GM10248 (cell line): ENCODE measurements around the gene RNF223.

Experiments
- CTCF ChIA-PET: fragments of 300-600 bp; sonication (Branson Sonifier 250); formaldehyde crosslinking; extraction: SDS; loops from one replicate; lab custom pipeline; 2021; ENCODE audit warnings: antibody characterized with exemption; lab: Yijun Ruan, JAX
- POLR2A ChIA-PET: fragments of 350-650 bp; sonication (Branson Sonifier 250); formaldehyde crosslinking; extraction: SDS; loops from one replicate; lab custom pipeline; 2020; ENCODE audit warnings: antibody characterized with exemption; lab: Yijun Ruan, JAX
- DNase-seq: peaks from one replicate; pipeline ENCODE4 v3.0.0; 2012; ENCODE audit errors: extremely low spot score
- CTCF ChIP-seq: IDR thresholded peaks from 2 replicates; pipeline ENCODE4 v1.5.1; 2012; ENCODE audit warnings: mild to moderate bottlenecking, low read depth; ENCODE audit errors: extremely low read depth, missing control alignments, control extremely low read depth

Gene RNF223

GRCh38 chr1:1073743-1074587, at the start of gene RNF223:
TSS of gene RNF223 (minus strand) at chr1:1074306. CDS start at chr1:1072566, 1,740 bp downstream.
- CTCF ChIA-PET: interaction anchor here (1.3 to 2.0 kb wide), 4 partner anchors 10 to 217 kb away, joined by 3 to 5 read pairs (median 4); no protein-coding TSS in a partner anchor
- DNase-seq: no peak
- no peak for TF ChIP-seq CTCF
- POLR2A ChIA-PET: no interaction called here

GRCh38 chr1:1122981-1123480, 48.9 kb upstream of the RNF223 start:
- ChIA-PET CTCF (interaction anchor here (0.6 to 5.3 kb wide), 51 partner anchors 8 to 249 kb away, joined by 3 to 87 read pairs (median 4); partner anchors contain the start of genes B3GALT6, C1QTNF12, ISG15 and PERM1), POLR2A (no interaction called here)
- no peak for TF ChIP-seq CTCF
- no peak for DNase-seq

GRCh38 chr1:1122078-1122811, 48.1 kb upstream of the RNF223 start:
- ChIA-PET POLR2A (no interaction called here), CTCF (interaction anchor here (0.6 to 5.3 kb wide), 59 partner anchors 8 to 250 kb away, joined by 3 to 87 read pairs (median 4); partner anchors contain the start of genes B3GALT6, C1QTNF12, ISG15 and PERM1)
- peak; percentile 94 for TF ChIP-seq CTCF
- peak; percentile 91 for DNase-seq

GRCh38 chr1:1121611-1122077, 47.5 kb upstream of the RNF223 start:
- POLR2A ChIA-PET: no interaction called here
- no peak for DNase-seq
- no peak for TF ChIP-seq CTCF
- CTCF ChIA-PET: interaction anchor here (0.7 to 5.3 kb wide), 34 partner anchors 9 to 250 kb away, joined by 3 to 87 read pairs (median 5); partner anchors contain the start of genes B3GALT6, ISG15, PERM1 and SDF4

GRCh38 chr1:1120866-1121591, 46.9 kb upstream of the RNF223 start:
- POLR2A ChIA-PET: no interaction called here
- DNase-seq: no peak
- CTCF ChIA-PET: interaction anchor here (0.8 to 5.3 kb wide), 21 partner anchors 9 to 184 kb away, joined by 3 to 87 read pairs (median 10); partner anchors contain the start of gene TTLL10
- no peak for TF ChIP-seq CTCF
